Type B pancreatic cell (in vitro differentiated cells): Measurements from ENCODE around the gene FAF1. TPM values are rescaled to one million over a fixed set of nuclear protein-coding genes. Genes with fewer than 3 reads are reported as not detected.

Source experiments
- DNase-seq: peaks from one replicate; pipeline ENCODE4 v3.0.0; 2021; ENCODE audit warnings: mixed read lengths; ENCODE audit not compliant: unreplicated experiment; ENCODE audit errors: extremely low spot score
- H3K27ac Mint-ChIP-seq: 2 replicates; pipeline ENCODE4 v1.8.0; 2021; ENCODE audit warnings: mild to moderate bottlenecking, mixed read lengths
- H3K27me3 Mint-ChIP-seq: 2 replicates; pipeline ENCODE4 v1.8.0; 2021; ENCODE audit warnings: mixed read lengths
- H3K36me3 Mint-ChIP-seq: 2 replicates; pipeline ENCODE4 v1.8.0; 2021; ENCODE audit warnings: mixed read lengths
- H3K4me1 Mint-ChIP-seq: one replicate; pipeline ENCODE4 v1.8.0; 2021; ENCODE audit warnings: mixed read lengths; ENCODE audit not compliant: unreplicated experiment
- H3K4me3 Mint-ChIP-seq: 2 replicates; pipeline ENCODE4 v1.8.0; 2021; ENCODE audit warnings: mild to moderate bottlenecking, mixed read lengths
- H3K9me3 Mint-ChIP-seq: 2 replicates; pipeline ENCODE4 v1.8.0; 2021; ENCODE audit warnings: mixed read lengths
- CTCF ChIP-seq: fragments of 200-600 bp; sonication (generic); conservative IDR thresholded peaks from 2 replicates; pipeline ENCODE4 v1.5.0; 2021; ENCODE audit warnings: antibody characterized with exemption, mild to moderate bottlenecking
- total RNA-seq: library from RNA; stranded (reverse); gene quantifications from 2 replicates; pipeline ENCODE4 v1.2.1, GENCODE V29; 2021; ENCODE audit warnings: low replicate concordance

The FAF1 gene
- total RNA-seq, 1 donor from 2014 or later, result 49.9 TPM

GRCh38 chr1:50796272-50796671 lies 163.8 kb downstream of the FAF1 start:
- no peak overlapping the region for H3K4me3 Mint-ChIP-seq
- no peak for TF ChIP-seq CTCF
- H3K27ac Mint-ChIP-seq, result no peak overlapping the region
- DNase-seq, result no peak
- H3K9me3 Mint-ChIP-seq, result no peaks in the 10 kb centered on the region
- H3K36me3 Mint-ChIP-seq, result no peaks in the 10 kb centered on the region
- no peaks in the 10 kb centered on the region for H3K27me3 Mint-ChIP-seq
- H3K4me1 Mint-ChIP-seq, result no peaks in the 10 kb centered on the region

DNA sequence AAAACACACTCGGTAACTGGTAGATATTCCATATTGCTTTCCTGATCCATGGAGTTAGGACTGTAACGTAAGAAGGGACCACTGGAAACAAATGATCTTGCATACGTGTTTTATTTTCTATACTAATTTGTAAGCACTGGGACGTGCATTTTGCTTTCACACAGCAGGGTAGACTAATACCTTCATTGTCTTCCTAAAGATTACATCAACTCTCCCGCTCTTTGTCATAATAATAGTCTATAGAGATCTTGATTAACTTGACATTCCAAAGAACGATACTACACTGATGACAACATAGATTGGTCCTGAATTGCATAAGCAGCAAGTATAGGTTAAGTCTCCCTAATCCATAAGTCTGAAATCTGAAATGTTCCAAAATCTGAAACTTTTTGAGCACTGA lies 166.5 kb downstream of the FAF1 start:
- no peaks in the 10 kb centered on the region for H3K4me1 Mint-ChIP-seq
- H3K36me3 Mint-ChIP-seq, result no peaks in the 10 kb centered on the region

GRCh38 chr1:50787266-50787665 lies 172.8 kb downstream of the FAF1 start:
- Mint-ChIP-seq H3K27me3 (no peaks in the 10 kb centered on the region), H3K4me1 (no peaks in the 10 kb centered on the region), H3K9me3 (no peaks in the 10 kb centered on the region), H3K4me3 (no peak overlapping the region), H3K36me3 (peaks cover 19% of the 10 kb centered on the region), H3K27ac (no peak overlapping the region)
- TF ChIP-seq CTCF, result no peak
- no peak for DNase-seq

More for the DNA sequence above, 166.5 kb downstream of the FAF1 start:
- no peak overlapping the region for H3K4me3 Mint-ChIP-seq
- TF ChIP-seq CTCF, result no peak
- DNase-seq, result no peak
- H3K27ac Mint-ChIP-seq, result no peak overlapping the region
- H3K9me3 Mint-ChIP-seq, result no peaks in the 10 kb centered on the region
- H3K27me3 Mint-ChIP-seq, result no peaks in the 10 kb centered on the region

- H3K4me3 Mint-ChIP-seq, result no peak overlapping the region
- H3K27me3 Mint-ChIP-seq, result no peaks in the 10 kb centered on the region
- H3K36me3 Mint-ChIP-seq, result peaks cover 30% of the 10 kb centered on the region
- DNase-seq, result no peak
- H3K9me3 Mint-ChIP-seq, result no peaks in the 10 kb centered on the region
- H3K27ac Mint-ChIP-seq, result no peak overlapping the region
- no peaks in the 10 kb centered on the region for H3K4me1 Mint-ChIP-seq
- TF ChIP-seq CTCF, result no peak
Measured at GRCh38 chr1:50783286-50783685, 176.8 kb downstream of the FAF1 start.

- DNase-seq, result no peak
- Mint-ChIP-seq H3K4me3 (no peak overlapping the region), H3K27me3 (no peaks in the 10 kb centered on the region), H3K36me3 (peaks cover 23% of the 10 kb centered on the region), H3K27ac (no peak overlapping the region), H3K4me1 (no peaks in the 10 kb centered on the region), H3K9me3 (no peaks in the 10 kb centered on the region)
- no peak for TF ChIP-seq CTCF
Measured at GRCh38 chr1:50780797-50781196, 179.3 kb downstream of the FAF1 start.

DNA sequence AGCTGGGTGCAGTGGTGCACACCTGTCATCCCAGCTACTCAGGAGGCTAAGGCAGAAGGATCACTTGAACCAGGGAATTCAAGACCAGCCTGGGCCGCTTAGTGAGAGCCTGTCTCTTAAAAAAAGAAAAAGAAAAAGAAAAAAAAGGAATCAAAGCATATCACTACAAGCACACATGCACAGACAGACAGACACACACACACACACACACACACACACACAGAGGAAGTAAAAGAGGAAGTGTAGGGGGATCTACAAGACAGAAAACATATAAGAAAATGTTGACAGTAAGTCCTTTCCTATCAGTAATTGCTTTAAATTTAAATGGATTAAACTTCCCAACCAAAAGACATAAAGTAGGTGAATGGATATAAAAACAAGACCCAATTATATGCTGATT lies 180.3 kb downstream of the FAF1 start:
- Mint-ChIP-seq H3K9me3 (no peaks in the 10 kb centered on the region), H3K36me3 (peaks cover 20% of the 10 kb centered on the region), H3K27me3 (no peaks in the 10 kb centered on the region), H3K4me3 (no peak overlapping the region), H3K27ac (no peak overlapping the region), H3K4me1 (no peaks in the 10 kb centered on the region)
- DNase-seq, result no peak
- TF ChIP-seq CTCF, result no peak
